Activated T-helper 2 cell treated with anti-CD3 and anti-CD28 coated beads, Interferon-gamma antibody, Interleukin-2, Interleukin-4, amounts not matched to agents 10 μg/mL and 5 μg/mL and 100 μg/mL, durations not matched to agents 14 hours and 24 hours and 36 hours (primary cell): ENCODE measurements around the gene TMEM62. TPM values are rescaled to one million over a fixed set of nuclear protein-coding genes. Genes with fewer than 3 reads are reported as not detected.
"Not testable (repeated sequence)": the region's sequence is repeated elsewhere in the genome, so short reads cannot be mapped to it uniquely, and the experiment has no call there.

Source experiments
- DNase-seq: peaks from one replicate; pipeline ENCODE4 v3.0.0; 2021; ENCODE audit warnings: low spot score
- H3K27ac Mint-ChIP-seq: one replicate; pipeline ENCODE4 v1.8.0; 2021; ENCODE audit warnings: mixed read lengths
- H3K27me3 Mint-ChIP-seq: one replicate; pipeline ENCODE4 v1.8.0; 2021; ENCODE audit warnings: low read depth, mixed read lengths
- H3K36me3 Mint-ChIP-seq: one replicate; pipeline ENCODE4 v1.8.0; 2021; ENCODE audit warnings: low read depth, mixed read lengths
- H3K4me1 Mint-ChIP-seq: one replicate; pipeline ENCODE4 v1.8.0; 2021; ENCODE audit warnings: low read depth, mixed read lengths
- H3K4me3 Mint-ChIP-seq: one replicate; pipeline ENCODE4 v1.8.0; 2021; ENCODE audit warnings: low read depth, mild to moderate bottlenecking, moderate library complexity, mixed read lengths
- H3K9me3 Mint-ChIP-seq: one replicate; pipeline ENCODE4 v1.8.0; 2021; ENCODE audit warnings: mixed read lengths
- intact Hi-C: fragments of 100-400 bp; cut with micrococcal nuclease; formaldehyde crosslinking; loops from one replicate; pipeline ENCODE4 v1.15.1; 2023
- total RNA-seq: library from RNA; stranded (reverse); gene quantifications from 2 replicates; pipeline ENCODE4 v1.2.3, GENCODE V29; 2022

The TMEM62 gene
- total RNA-seq, 1 donor from 2014 or later = 19.7 TPM

DNA sequence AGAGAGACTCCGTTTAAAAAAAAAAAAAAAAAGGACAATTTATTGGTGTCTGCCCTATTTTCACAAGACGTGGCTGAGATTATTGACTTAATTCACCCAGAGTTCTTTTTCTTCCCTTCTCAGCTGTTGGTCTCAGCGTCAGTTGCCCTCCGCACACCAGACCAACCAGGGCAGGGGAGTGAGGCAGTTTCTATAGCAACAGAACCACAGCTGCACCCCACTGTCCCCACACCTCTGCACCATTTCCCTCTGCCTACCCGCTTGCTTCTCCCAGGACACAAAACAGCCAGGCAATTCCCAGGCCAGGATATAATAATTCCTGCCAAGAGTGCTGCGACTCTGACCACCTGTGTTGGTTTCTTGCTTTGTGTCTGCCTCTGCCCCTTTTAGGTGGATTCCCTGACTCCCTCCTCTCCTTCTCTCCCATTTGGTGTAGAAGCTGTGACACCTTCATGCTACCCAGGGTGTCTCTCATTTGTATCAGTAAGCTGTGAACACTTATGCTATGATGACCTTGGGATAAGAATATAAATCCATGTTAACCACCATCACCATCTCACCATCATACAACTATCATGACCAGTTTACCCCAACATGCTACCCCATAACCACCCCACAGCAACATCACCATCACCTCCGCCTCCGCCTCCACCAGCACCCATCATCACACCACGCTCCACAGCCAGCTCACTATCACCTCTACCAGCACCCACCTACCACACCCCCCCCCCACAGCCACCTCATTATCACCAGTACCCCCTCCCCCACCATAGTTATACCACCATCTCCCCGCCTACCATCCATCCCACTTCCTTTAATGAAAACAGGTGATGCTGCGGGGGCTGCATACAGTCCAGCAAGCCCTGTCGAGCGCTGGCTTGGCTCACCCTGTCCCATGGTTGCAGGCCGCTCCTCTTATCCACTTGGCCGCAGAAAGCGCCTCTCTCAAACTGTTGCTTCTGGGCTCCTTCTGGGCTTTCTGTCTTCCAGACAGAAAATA, 86.8 kb downstream of the TMEM62 start:
- H3K27me3 Mint-ChIP-seq = peaks cover 11% of the 10 kb centered on the region
- no peaks in the 10 kb centered on the region for H3K36me3 Mint-ChIP-seq
- H3K4me1 Mint-ChIP-seq = no peaks in the 10 kb centered on the region
- intact Hi-C loops = no loop called here
- no peak overlapping the region for H3K27ac Mint-ChIP-seq
- H3K4me3 Mint-ChIP-seq = no peak overlapping the region
- DNase-seq = no peak
- H3K9me3 Mint-ChIP-seq = peaks cover 4% of the 10 kb centered on the region

DNA sequence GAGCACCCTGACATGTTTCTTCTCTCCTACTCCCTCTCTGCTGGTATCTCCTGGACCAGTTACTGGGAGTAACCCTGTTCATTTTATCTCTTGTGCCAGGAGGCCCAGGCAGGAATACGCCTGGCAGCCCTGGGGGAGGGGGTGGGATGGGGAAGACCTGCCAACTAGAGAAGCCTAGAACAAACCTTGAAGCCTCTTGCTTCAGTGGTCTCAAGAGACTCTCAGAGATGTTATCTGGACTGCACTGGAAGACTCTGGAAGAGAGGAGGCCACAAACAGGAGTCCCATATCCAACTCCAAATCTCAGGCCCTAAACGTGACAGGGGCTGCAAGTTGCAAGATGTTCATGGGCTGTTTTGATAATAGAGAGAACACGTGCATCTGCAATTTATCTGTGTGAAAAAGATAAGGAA, 87.6 kb downstream of the TMEM62 start, which contains the start of gene EPB42:
Gene EPB42 (minus strand): TSS at position 28 of the 413 bp plus-strand sequence. CDS start 193 bp downstream, outside the sequence.
- DNase-seq = no peak

DNA sequence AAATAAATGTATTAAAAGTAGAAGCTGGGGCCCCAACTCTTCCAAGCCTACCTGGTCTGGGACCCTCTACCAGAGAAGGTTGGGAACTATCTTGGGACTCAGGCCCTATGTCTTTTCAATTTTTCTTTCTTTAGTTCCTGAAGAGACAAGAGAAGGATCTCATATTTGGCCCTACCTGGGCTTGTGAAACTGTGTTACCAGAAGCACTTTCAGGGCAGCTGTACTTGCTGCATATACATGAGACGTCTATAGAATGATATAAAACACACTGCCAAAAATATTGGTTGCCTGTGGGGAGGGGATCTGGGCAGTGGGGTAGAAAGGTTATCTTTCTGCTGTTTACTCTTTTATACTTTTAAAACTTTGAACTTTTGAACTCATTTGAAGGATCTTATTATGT, 88.0 kb downstream of the TMEM62 start:
- Mint-ChIP-seq H3K4me1 (peaks cover 3% of the 10 kb centered on the region), H3K27ac (no peak overlapping the region), H3K36me3 (no peaks in the 10 kb centered on the region), H3K27me3 (peaks cover 11% of the 10 kb centered on the region), H3K9me3 (peaks cover 4% of the 10 kb centered on the region), H3K4me3 (no peak overlapping the region)
- intact Hi-C loops = no loop called here
- no peak for DNase-seq

More for the DNA sequence above, 87.6 kb downstream of the TMEM62 start, which contains the start of gene EPB42:
- Mint-ChIP-seq H3K27ac (no peak within 1 kb of the TSS), H3K36me3 (no peaks in the 10 kb centered on the region), H3K27me3 (peaks cover 11% of the 10 kb centered on the region), H3K4me1 (peaks cover 3% of the 10 kb centered on the region), H3K9me3 (peaks cover 4% of the 10 kb centered on the region), H3K4me3 (no peak within 1 kb of the TSS)
- intact Hi-C loops = no loop called here

DNA sequence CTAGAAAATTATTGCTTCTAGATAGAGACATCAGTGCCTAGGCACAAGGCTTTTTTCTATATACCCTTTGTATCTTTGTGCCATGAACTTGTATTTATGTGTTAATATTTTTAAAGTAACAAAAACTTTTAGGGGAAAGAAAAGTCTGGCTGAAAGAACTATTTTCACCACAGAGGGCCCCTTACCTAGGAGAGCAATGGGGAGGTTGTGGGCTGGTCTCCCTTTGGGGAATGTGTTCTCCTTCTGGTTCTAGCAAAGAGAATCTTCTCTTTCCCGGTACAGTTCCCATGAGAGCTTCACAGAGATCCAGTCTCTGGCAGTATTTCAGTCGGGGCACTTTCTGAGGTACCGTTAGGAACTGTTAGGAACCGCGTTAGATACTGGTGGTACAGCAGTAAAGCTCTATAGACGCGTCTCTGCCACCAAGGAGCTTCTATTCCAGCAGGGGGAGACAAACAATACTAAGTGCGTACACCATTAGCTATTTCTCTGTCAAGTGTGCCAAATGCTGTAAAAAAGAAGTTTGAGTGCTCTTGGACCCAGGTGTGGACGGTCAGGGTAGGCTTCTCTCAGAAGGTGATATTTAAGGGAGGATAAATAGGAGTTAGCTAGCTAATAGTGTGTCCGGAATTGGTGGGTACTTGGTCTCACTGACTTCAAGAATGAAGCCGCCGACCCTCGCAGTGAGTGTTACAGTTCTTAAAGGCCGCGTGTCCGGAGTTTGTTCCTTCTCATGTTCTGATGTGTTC, 92.0 kb downstream of the TMEM62 start:
- H3K4me1 Mint-ChIP-seq = peaks cover 3% of the 10 kb centered on the region
- H3K4me3 Mint-ChIP-seq = no peak overlapping the region
- H3K9me3 Mint-ChIP-seq = no peaks in the 10 kb centered on the region
- H3K27ac Mint-ChIP-seq = no peak overlapping the region
- H3K27me3 Mint-ChIP-seq = peaks cover 15% of the 10 kb centered on the region
- no peaks in the 10 kb centered on the region for H3K36me3 Mint-ChIP-seq
- peak; percentile 35 for DNase-seq
- intact Hi-C loops = loop anchor here (1.0 to 5.0 kb wide), 2 partner anchors 42 to 60 kb away; partner anchors contain the start of gene TGM5

DNA sequence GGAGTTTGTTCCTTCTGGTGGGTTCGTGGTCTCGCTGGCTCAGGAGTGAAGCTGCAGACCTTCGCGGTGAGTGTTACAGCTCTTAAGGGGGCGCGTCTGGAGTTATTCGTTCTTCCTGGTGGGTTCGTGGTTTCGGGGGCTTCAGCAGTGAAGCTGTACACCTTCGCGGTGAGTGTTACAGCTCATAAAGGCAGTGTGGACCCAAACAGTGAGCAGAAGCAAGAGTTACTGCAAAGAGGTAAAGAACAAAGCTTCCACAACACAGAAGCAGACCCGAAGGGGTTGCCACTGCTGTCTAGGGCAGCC, 92.5 kb downstream of the TMEM62 start:
- intact Hi-C loops = loop anchor here (1.0 to 5.0 kb wide), 2 partner anchors 41 to 59 kb away; partner anchors contain the start of gene TGM5
- not testable (repeated sequence) for H3K27ac Mint-ChIP-seq

DNA sequence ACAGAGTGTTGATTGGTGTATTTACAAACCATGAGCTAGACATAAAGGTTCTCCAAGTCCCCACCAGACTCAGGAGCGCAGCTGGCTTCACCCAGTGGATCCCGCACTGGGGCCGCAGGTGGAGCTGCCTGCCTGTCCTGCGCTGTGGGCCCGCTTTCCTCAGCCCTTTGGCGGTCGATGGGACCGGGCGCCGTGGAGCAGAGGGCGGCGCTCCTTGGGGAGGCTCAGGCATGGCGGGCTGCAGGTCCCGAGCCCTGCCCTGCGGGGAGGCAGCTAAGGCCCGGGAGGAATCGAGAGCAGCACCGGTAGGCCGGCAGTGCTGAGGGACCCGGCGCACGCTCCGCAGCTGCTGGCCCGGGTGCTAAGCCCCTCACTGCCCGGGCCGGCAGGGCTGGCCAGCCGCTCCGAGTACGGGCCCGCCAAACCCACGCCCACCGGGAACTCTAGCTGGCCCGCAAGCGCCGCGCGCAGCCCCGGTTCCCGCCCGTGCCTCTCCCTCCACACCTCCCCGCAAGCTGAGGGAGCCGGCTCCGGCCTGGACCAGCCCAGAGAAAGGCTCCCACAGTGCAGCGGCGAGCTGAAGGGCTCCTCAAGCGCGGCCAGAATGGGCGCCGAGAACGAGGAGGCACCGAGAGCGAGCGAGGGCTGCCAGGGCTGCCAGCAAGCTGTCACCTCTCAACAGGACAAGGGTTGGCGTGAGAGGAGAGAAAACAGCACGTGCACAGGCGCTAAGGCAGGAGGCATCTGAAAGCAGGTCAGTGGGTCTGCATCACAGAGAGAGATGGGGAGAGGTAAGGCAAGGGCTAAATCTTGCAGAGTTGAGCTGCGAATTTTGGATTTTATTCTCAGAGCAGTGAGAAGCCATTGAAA, 93.3 kb downstream of the TMEM62 start:
- Mint-ChIP-seq H3K4me1 (peaks cover 3% of the 10 kb centered on the region), H3K27me3 (peaks cover 11% of the 10 kb centered on the region), H3K4me3 (no peak overlapping the region), H3K9me3 (no peaks in the 10 kb centered on the region), H3K27ac (no peak overlapping the region), H3K36me3 (no peaks in the 10 kb centered on the region)
- intact Hi-C loops = loop anchor here (5.0 kb wide), 1 partner anchor 41 kb away; the partner anchor contains the start of gene TGM5
- DNase-seq = no peak

More for the DNA sequence above, 92.5 kb downstream of the TMEM62 start:
- H3K36me3 Mint-ChIP-seq, DNase-seq, H3K4me3 Mint-ChIP-seq, H3K4me1 Mint-ChIP-seq, H3K9me3 Mint-ChIP-seq: not testable (repeated sequence)
- H3K27me3 Mint-ChIP-seq = peaks cover 13% of the 10 kb centered on the region

DNA sequence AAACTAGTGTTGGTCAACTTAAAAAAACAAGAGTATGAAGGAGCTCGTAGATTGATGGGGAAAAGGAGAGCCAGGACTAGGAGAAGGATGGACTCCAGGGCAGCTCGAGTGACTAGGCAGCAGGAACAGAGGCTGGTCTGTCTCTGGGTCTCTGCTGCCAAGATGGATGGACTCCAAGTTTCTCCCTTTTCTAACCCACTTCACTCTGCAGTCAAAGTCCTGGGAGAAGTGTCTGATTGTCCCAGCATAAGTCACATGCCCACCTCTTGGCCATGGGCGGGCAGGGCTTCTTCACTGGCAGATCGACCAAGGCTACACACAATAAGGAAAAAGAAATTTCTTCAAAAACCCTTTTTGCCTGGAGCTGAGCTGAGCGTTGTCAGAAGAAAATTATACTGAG, 96.6 kb downstream of the TMEM62 start:
- Mint-ChIP-seq H3K9me3 (no peaks in the 10 kb centered on the region), H3K27ac (no peak overlapping the region), H3K36me3 (no peaks in the 10 kb centered on the region), H3K4me3 (no peak overlapping the region), H3K4me1 (peaks cover 3% of the 10 kb centered on the region), H3K27me3 (peaks cover 6% of the 10 kb centered on the region)
- intact Hi-C loops = loop anchor here (5.0 kb wide), 1 partner anchor 37 kb away; the partner anchor contains the start of gene TGM5
- no peak for DNase-seq

DNA sequence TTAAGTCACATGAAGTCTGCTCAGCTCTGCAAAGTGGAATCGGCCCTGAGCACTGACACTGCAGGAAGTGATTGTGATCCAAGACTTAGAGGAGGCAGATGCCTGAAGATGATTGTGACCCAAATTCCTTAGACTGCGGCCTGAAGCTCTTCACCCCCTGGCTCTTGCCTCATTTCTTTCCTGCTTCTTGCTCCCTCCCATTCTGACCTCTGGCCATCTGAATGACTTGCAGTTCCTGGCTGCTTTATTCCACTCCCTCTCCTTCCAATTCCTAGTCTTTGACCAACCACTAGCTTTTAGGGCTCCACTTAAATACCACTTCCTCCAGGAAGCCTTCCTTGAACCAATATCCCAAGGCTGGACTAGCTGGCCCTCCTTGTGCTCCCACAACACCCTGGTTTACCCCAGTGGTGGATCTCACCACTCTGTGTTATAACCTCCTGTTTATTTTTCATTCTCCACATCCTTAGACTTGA, 97.3 kb downstream of the TMEM62 start:
- Mint-ChIP-seq H3K4me3 (no peak overlapping the region), H3K36me3 (no peaks in the 10 kb centered on the region), H3K27me3 (peaks cover 6% of the 10 kb centered on the region), H3K4me1 (peaks cover 3% of the 10 kb centered on the region), H3K9me3 (no peaks in the 10 kb centered on the region), H3K27ac (no peak overlapping the region)
- intact Hi-C loops = no loop called here
- no peak for DNase-seq

DNA sequence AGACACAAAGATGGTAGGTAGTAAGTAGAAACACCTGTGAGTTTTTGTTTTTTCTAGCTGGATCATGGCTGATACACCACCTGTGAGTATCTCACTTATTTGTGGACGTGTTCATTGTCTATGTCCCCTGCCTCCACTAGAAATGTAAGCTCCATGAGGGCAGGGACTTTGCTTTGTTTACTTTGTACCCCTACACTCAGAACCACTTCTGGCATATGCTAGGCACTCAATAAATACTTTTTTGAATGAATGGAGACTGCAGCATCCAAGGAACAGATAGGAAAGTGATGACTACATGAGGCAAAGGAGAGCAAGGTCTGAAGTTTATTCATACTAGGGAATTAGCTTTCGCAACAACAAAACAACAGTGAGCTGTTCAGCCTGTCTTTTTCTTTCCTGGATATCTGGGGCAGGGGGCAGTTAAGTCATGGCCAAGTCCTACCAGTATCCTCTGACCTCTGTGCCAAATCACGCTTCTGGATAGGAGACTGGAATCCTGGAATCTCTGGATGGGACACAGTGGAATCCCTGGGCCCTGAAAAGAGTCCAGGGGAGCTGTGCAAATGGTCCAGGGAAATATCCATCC, 99.0 kb downstream of the TMEM62 start:
- intact Hi-C loops = no loop called here
- H3K4me1 Mint-ChIP-seq = no peaks in the 10 kb centered on the region
- no peak overlapping the region for H3K4me3 Mint-ChIP-seq
- H3K9me3 Mint-ChIP-seq = no peaks in the 10 kb centered on the region
- no peak overlapping the region for H3K27ac Mint-ChIP-seq
- peaks cover 6% of the 10 kb centered on the region for H3K27me3 Mint-ChIP-seq
- no peaks in the 10 kb centered on the region for H3K36me3 Mint-ChIP-seq
- no peak for DNase-seq
